Measurements from ENCODE around the gene FAM209B. TPM values are rescaled to one million over a fixed set of nuclear protein-coding genes. Genes with fewer than 3 reads are reported as not detected.

FAM209B gene
- total RNA-seq, 1 donor from 2014 or later: not detected

DNA sequence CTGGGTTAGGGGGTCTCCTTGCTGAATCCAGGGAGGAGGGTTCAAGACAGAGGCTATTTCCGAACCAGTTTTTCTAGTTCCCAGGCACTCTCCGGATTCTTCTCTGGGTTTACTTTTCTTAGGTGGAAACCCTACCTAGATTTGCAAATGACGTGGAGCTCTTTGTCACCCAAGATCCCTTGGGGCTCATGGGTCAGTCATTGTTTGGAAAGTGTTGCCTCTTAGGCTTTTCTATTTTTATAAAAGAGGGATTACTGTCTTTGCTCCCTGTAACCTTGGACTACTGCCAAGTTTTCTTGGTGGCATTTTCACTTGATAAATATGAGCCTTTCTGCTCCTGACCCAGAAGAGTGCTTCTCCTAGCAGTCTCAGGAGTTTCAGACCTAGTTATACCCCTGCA, 33.6 kb downstream of the FAM209B start:
- H3K9ac ChIP-seq: no peak overlapping the region
- Mint-ChIP-seq H3K9me3 (no peaks in the 10 kb centered on the region), H3K27me3 (ENCODE audit: insufficient read depth, low read depth) (peaks cover 6% of the 10 kb centered on the region), H3K4me1 (peaks cover 9% of the 10 kb centered on the region), H3K27ac (peak overlapping the region; percentile 76), H3K4me3 (no peak overlapping the region), H3K36me3 (no peaks in the 10 kb centered on the region)
- no peaks in the 10 kb centered on the region for H3K27me3 ChIP-seq
- no peaks in the 10 kb centered on the region for H3K9me3 ChIP-seq (ENCODE audit: low read depth)
- no peaks in the 10 kb centered on the region for H4K20me1 ChIP-seq (ENCODE audit: low read depth)
- no peak overlapping the region for H3K27ac ChIP-seq
- TF ChIP-seq EZH2phosphoT487 (IDR thresholded peaks at IDR 0.05) (no peak), EZH2 (IDR thresholded peaks at IDR 0.05) (no peak)
- TF ChIP-seq, protein P1, sequence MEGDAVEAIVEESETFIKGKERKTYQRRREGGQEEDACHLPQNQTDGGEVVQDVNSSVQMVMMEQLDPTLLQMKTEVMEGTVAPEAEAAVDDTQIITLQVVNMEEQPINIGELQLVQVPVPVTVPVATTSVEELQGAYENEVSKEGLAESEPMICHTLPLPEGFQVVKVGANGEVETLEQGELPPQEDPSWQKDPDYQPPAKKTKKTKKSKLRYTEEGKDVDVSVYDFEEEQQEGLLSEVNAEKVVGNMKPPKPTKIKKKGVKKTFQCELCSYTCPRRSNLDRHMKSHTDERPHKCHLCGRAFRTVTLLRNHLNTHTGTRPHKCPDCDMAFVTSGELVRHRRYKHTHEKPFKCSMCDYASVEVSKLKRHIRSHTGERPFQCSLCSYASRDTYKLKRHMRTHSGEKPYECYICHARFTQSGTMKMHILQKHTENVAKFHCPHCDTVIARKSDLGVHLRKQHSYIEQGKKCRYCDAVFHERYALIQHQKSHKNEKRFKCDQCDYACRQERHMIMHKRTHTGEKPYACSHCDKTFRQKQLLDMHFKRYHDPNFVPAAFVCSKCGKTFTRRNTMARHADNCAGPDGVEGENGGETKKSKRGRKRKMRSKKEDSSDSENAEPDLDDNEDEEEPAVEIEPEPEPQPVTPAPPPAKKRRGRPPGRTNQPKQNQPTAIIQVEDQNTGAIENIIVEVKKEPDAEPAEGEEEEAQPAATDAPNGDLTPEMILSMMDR (IDR thresholded peaks at IDR 0.05): no peak
- DNase-seq (ENCODE audit: low spot score): no peak
- no peaks in the 10 kb centered on the region for H3F3A ChIP-seq (ENCODE audit: low read depth)
- no peak overlapping the region for H2AFZ ChIP-seq (replicated peaks)
- no peaks in the 10 kb centered on the region for H3K36me3 ChIP-seq
- H3K4me2 ChIP-seq: no peak overlapping the region
- H3K4me3 ChIP-seq: no peak overlapping the region
- H3K4me1 ChIP-seq: no peaks in the 10 kb centered on the region
- H3K79me2 ChIP-seq (ENCODE audit: low read depth): no peaks in the 10 kb centered on the region

GRCh38 chr20:56570832-56571231, 37.8 kb downstream of the FAM209B start:
- H3K9me3 Mint-ChIP-seq: no peaks in the 10 kb centered on the region
- peaks cover 12% of the 10 kb centered on the region for H3K4me1 Mint-ChIP-seq
- Histone ChIP-seq H3K4me3 (no peak overlapping the region), H3K27ac (no peak overlapping the region), H3K79me2 (ENCODE audit: low read depth) (no peaks in the 10 kb centered on the region), H4K20me1 (ENCODE audit: low read depth) (no peaks in the 10 kb centered on the region), H3K4me1 (peaks cover 5% of the 10 kb centered on the region), H3K4me2 (no peak overlapping the region), H3K9me3 (ENCODE audit: low read depth) (no peaks in the 10 kb centered on the region), H3K27me3 (no peaks in the 10 kb centered on the region), H3K36me3 (no peaks in the 10 kb centered on the region), H2AFZ (replicated peaks) (no peak overlapping the region), H3F3A (ENCODE audit: low read depth) (no peaks in the 10 kb centered on the region), H3K9ac (no peak overlapping the region)
- H3K27me3 Mint-ChIP-seq (ENCODE audit: insufficient read depth, low read depth): peaks cover 8% of the 10 kb centered on the region
- TF ChIP-seq EZH2phosphoT487 (IDR thresholded peaks at IDR 0.05): no peak
- no peak for TF ChIP-seq EZH2 (IDR thresholded peaks at IDR 0.05)
- TF ChIP-seq, protein P1 (IDR thresholded peaks at IDR 0.05): no peak
- H3K4me3 Mint-ChIP-seq: no peak overlapping the region
- no peak overlapping the region for H3K27ac Mint-ChIP-seq
- DNase-seq (ENCODE audit: low spot score): no peak
- no peaks in the 10 kb centered on the region for H3K36me3 Mint-ChIP-seq

- Histone ChIP-seq H3K36me3 (no peaks in the 10 kb centered on the region), H3K4me1 (peaks cover 5% of the 10 kb centered on the region), H3K4me2 (no peak overlapping the region), H3K27me3 (no peaks in the 10 kb centered on the region), H2AFZ (replicated peaks) (no peak overlapping the region), H3K4me3 (no peak overlapping the region), H3K9me3 (ENCODE audit: low read depth) (no peaks in the 10 kb centered on the region), H3K27ac (no peak overlapping the region), H3F3A (ENCODE audit: low read depth) (no peaks in the 10 kb centered on the region), H4K20me1 (ENCODE audit: low read depth) (no peaks in the 10 kb centered on the region), H3K79me2 (ENCODE audit: low read depth) (no peaks in the 10 kb centered on the region), H3K9ac (no peak overlapping the region)
- no peak overlapping the region for H3K4me3 Mint-ChIP-seq
- H3K9me3 Mint-ChIP-seq: no peaks in the 10 kb centered on the region
- TF ChIP-seq, protein P1 (IDR thresholded peaks at IDR 0.05): no peak
- no peak for TF ChIP-seq EZH2 (IDR thresholded peaks at IDR 0.05)
- no peak for TF ChIP-seq EZH2phosphoT487 (IDR thresholded peaks at IDR 0.05)
- peaks cover 3% of the 10 kb centered on the region for H3K4me1 Mint-ChIP-seq
- no peak overlapping the region for H3K27ac Mint-ChIP-seq
- DNase-seq (ENCODE audit: low spot score): no peak
- peaks cover 8% of the 10 kb centered on the region for H3K27me3 Mint-ChIP-seq (ENCODE audit: insufficient read depth, low read depth)
- no peaks in the 10 kb centered on the region for H3K36me3 Mint-ChIP-seq
Observed at GRCh38 chr20:56572172-56572571, 39.1 kb downstream of the FAM209B start.
